H1 (cell line): ENCODE results near the gene ITGA6. TPM values are rescaled to one million over a fixed set of nuclear protein-coding genes. Genes with fewer than 3 reads are reported as not detected.

Experiments used
- CTCF ChIA-PET: fragments of 300-600 bp; sonication (Branson Sonifier 250); formaldehyde crosslinking; loops from one replicate; lab custom pipeline; 2021; ENCODE audit not compliant: partially characterized antibody; lab: Charles Lee
- POLR2A ChIA-PET: fragments of 300-600 bp; sonication (Branson Sonifier 250); formaldehyde crosslinking; loops from one replicate; lab custom pipeline; 2021; ENCODE audit warnings: inconsistent platforms; ENCODE audit not compliant: partially characterized antibody; lab: Charles Lee
- DNase-seq, 2 experiments: peaks; one replicate each; pipeline versions ENCODE4 v3.0.0 to v3.0.0-alpha.2; 2010 to 2022; ENCODE audit warnings: low spot score in 2 of 2, low read depth in 1 of 2, mixed read lengths in 1 of 2
- FAIRE-seq: peaks from 2 replicates; lab custom pipeline; 2011; peaks lifted over from hg19 to GRCh38; lab: Jason Lieb, UNC
- H2AFZ ChIP-seq: 2 replicates; pipeline ENCODE4 v1.8.1; 2012; ENCODE audit warnings: low read length, inconsistent platforms
- H2AK5ac ChIP-seq: 2 replicates; pipeline ENCODE4 v1.6.1; 2013; ENCODE audit warnings: low read depth, low read length
- H2BK120ac ChIP-seq: replicated peaks from 2 replicates; pipeline ENCODE3; 2013; ENCODE audit warnings: low read depth, low read length, inconsistent platforms
- H2BK12ac ChIP-seq: 2 replicates; pipeline ENCODE4 v1.6.1; 2013; ENCODE audit warnings: low read depth, low read length
- H2BK15ac ChIP-seq: 2 replicates; pipeline ENCODE4 v1.6.1; 2013; ENCODE audit warnings: low read length
- H2BK20ac ChIP-seq: 2 replicates; pipeline ENCODE4 v1.6.1; 2013; ENCODE audit warnings: low read length
- H2BK5ac ChIP-seq: 2 replicates; pipeline ENCODE4 v1.6.1; 2013; ENCODE audit warnings: low read depth, low read length
- H3K14ac ChIP-seq: 2 replicates; pipeline ENCODE4 v1.6.1; 2013; ENCODE audit warnings: inconsistent platforms; ENCODE audit not compliant: insufficient read length
- H3K18ac ChIP-seq: 2 replicates; pipeline ENCODE4 v1.6.1; 2013; ENCODE audit warnings: low read length; ENCODE audit errors: extremely low read depth
- H3K23ac ChIP-seq: 2 replicates; pipeline ENCODE4 v1.6.1; 2013; ENCODE audit warnings: inconsistent platforms; ENCODE audit not compliant: insufficient read length
- H3K23me2 ChIP-seq: 2 replicates; pipeline ENCODE4 v1.6.1; 2013; ENCODE audit warnings: low read depth, low read length
- H3K27ac ChIP-seq: 2 replicates; pipeline ENCODE4 v1.6.1; 2011; ENCODE audit warnings: low read depth, low read length, inconsistent platforms
- H3K27me3 ChIP-seq, 4 experiments: replicated peaks in 1 of 4; 1 replicate in 1 of 4; 2 replicates in 3 of 4; pipeline versions ENCODE4 v1.6.1 to v1.8.1; 2011 to 2013; ENCODE audit warnings: low read length in 3 of 4, mild to moderate bottlenecking in 3 of 4, inconsistent platforms in 2 of 4, mixed read lengths in 2 of 4, moderate library complexity in 1 of 4; ENCODE audit not compliant: control insufficient read depth in 3 of 4, insufficient read depth in 3 of 4; ENCODE audit errors: extremely low read depth in 1 of 4
- H3K36me3 ChIP-seq, 4 experiments: 2 replicates each; pipeline versions ENCODE4 v1.6.1 to v1.8.1; 2011 to 2013; ENCODE audit warnings: mild to moderate bottlenecking in 4 of 4, low read length in 3 of 4, moderate library complexity in 2 of 4, control low read depth in 1 of 4, inconsistent platforms in 1 of 4; ENCODE audit not compliant: insufficient read depth in 4 of 4, control insufficient read depth in 2 of 4
- H3K4ac ChIP-seq: replicated peaks from 2 replicates; pipeline ENCODE3; 2013; ENCODE audit warnings: low read length, low read depth, mixed read lengths, inconsistent platforms; ENCODE audit not compliant: insufficient read length
- H3K4me1 ChIP-seq, 4 experiments: replicated peaks in 1 of 4; 1 replicate in 1 of 4; 2 replicates in 3 of 4; pipeline versions ENCODE4 v1.6.1 to v1.8.1; 2011 to 2013; ENCODE audit warnings: low read length in 3 of 4, inconsistent platforms in 2 of 4, mixed read lengths in 1 of 4; ENCODE audit not compliant: insufficient read depth in 4 of 4, control insufficient read depth in 3 of 4
- H3K4me2 ChIP-seq, 2 experiments: 2 replicates each; pipeline versions ENCODE4 v1.6.1 to v1.8.1; 2011 to 2013; ENCODE audit warnings: low read depth in 2 of 2, low read length in 2 of 2, control low read depth in 1 of 2, inconsistent platforms in 1 of 2, mild to moderate bottlenecking in 1 of 2; ENCODE audit not compliant: insufficient read depth in 1 of 2
- H3K4me3 ChIP-seq, 4 experiments: fragments of 200-600, 300-600 bp in 1 of 4; sonication (generic), shearing (Covaris generic), sonication (Bioruptor Twin) in 1 of 4; 2 replicates each; pipeline versions ENCODE4 v1.5.1 to v1.8.1; 2011 to 2016; ENCODE audit warnings: low read length in 4 of 4, low read depth in 3 of 4, control low read depth in 2 of 4, inconsistent platforms in 2 of 4, mild to moderate bottlenecking in 2 of 4, mixed read lengths in 1 of 4, moderate library complexity in 1 of 4; ENCODE audit not compliant: insufficient read depth in 2 of 4; ENCODE audit errors: extremely low read depth in 1 of 4
- H3K56ac ChIP-seq: replicated peaks from 2 replicates; pipeline ENCODE3; 2013; ENCODE audit warnings: low read depth, mild to moderate bottlenecking, mixed read lengths, low read length, inconsistent platforms; ENCODE audit not compliant: insufficient read length
- H3K79me1 ChIP-seq: 2 replicates; pipeline ENCODE4 v1.6.1; 2013; ENCODE audit warnings: low read depth, low read length, control low read depth
- H3K79me2 ChIP-seq, 2 experiments: 2 replicates each; pipeline versions ENCODE4 v1.6.1 to v1.8.1; 2012 to 2013; ENCODE audit warnings: low read length in 2 of 2, mild to moderate bottlenecking in 2 of 2, inconsistent platforms in 1 of 2; ENCODE audit not compliant: insufficient read depth in 2 of 2, control insufficient read depth in 1 of 2
- H3K9ac ChIP-seq, 4 experiments: replicated peaks in 1 of 4; 1 replicate in 1 of 4; 2 replicates in 3 of 4; pipeline versions ENCODE4 v1.6.1 to v1.8.1; 2011 to 2013; ENCODE audit warnings: low read depth in 3 of 4, low read length in 3 of 4, control low read depth in 2 of 4, mild to moderate bottlenecking in 2 of 4, moderate library complexity in 2 of 4, inconsistent platforms in 1 of 4; ENCODE audit errors: extremely low read depth in 1 of 4
- H3K9me3 ChIP-seq, 2 experiments: 2 replicates each; pipeline versions ENCODE4 v1.6.1 to v1.8.1; 2012 to 2013; ENCODE audit warnings: mild to moderate bottlenecking in 2 of 2, moderate library complexity in 2 of 2, control low read depth in 1 of 2, inconsistent platforms in 1 of 2, low read depth in 1 of 2, low read length in 1 of 2, mixed read lengths in 1 of 2; ENCODE audit not compliant: insufficient read depth in 2 of 2
- H4K20me1 ChIP-seq, 2 experiments: replicated peaks in 1 of 2; 2 replicates each; pipeline versions ENCODE3 to v1.8.1; 2011 to 2013; ENCODE audit warnings: inconsistent platforms in 2 of 2, low read length in 2 of 2, mild to moderate bottlenecking in 1 of 2; ENCODE audit not compliant: insufficient read depth in 2 of 2, control insufficient read depth in 1 of 2
- H4K5ac ChIP-seq: 2 replicates; pipeline ENCODE4 v1.6.1; 2013; ENCODE audit warnings: low read length, low read depth, mixed read lengths, inconsistent platforms; ENCODE audit not compliant: insufficient read length
- H4K8ac ChIP-seq: 2 replicates; pipeline ENCODE4 v1.8.0; 2013; ENCODE audit warnings: mild to moderate bottlenecking, moderate library complexity, low read length, inconsistent platforms; ENCODE audit not compliant: insufficient read depth; ENCODE audit errors: extremely low read depth
- H4K91ac ChIP-seq: replicated peaks from 2 replicates; pipeline ENCODE3; 2013; ENCODE audit warnings: low read length, mixed read lengths, inconsistent platforms; ENCODE audit not compliant: insufficient read length
- CTCF ChIP-seq, 3 experiments: IDR thresholded peaks; 1 replicate in 2 of 3; 2 replicates in 1 of 3; pipeline versions ENCODE4 v1.5.1 to v1.6.1; 2011; ENCODE audit warnings: low read length in 3 of 3, mild to moderate bottlenecking in 3 of 3, inconsistent platforms in 2 of 3, low read depth in 1 of 3, moderate library complexity in 1 of 3; ENCODE audit not compliant: insufficient read depth in 1 of 3; ENCODE audit errors: control extremely low read depth in 1 of 3
- EZH2 ChIP-seq: fragments of 200-600 bp; sonication (generic); IDR thresholded peaks from 2 replicates; pipeline ENCODE4 v1.7.1; 2012; ENCODE audit warnings: low read depth, mild to moderate bottlenecking, moderate library complexity, low read length, inconsistent platforms; ENCODE audit not compliant: severe bottlenecking
- KDM1A ChIP-seq: fragments of 200-600, 300-600 bp; sonication (generic); IDR thresholded peaks from 2 replicates; pipeline ENCODE4 v1.7.1; 2016; ENCODE audit warnings: mild to moderate bottlenecking, low read length, borderline replicate concordance
- NRF1 ChIP-seq: IDR thresholded peaks from 2 replicates; pipeline ENCODE4 v1.6.1; 2011; ENCODE audit warnings: mild to moderate bottlenecking, low read depth, low read length, improper control_type of control experiment
- POLR2AphosphoS5 ChIP-seq: IDR thresholded peaks from 2 replicates; pipeline ENCODE4 v1.6.1; 2011; ENCODE audit warnings: low read depth, low read length
- RAD21 ChIP-seq, 2 experiments: IDR thresholded peaks in 1 of 2; conservative IDR thresholded peaks in 1 of 2; 2 replicates each; pipeline ENCODE4 v1.6.1; 2011; ENCODE audit warnings: low read depth in 2 of 2, low read length in 2 of 2, improper control_type of control experiment in 1 of 2, inconsistent platforms in 1 of 2, mild to moderate bottlenecking in 1 of 2, moderate library complexity in 1 of 2
- SUZ12 ChIP-seq: fragments of 200-600 bp; sonication (generic); IDR thresholded peaks from 2 replicates; pipeline ENCODE4 v1.6.1; 2012; ENCODE audit warnings: mild to moderate bottlenecking, inconsistent platforms, low read length, moderate library complexity, mixed read lengths
- TEAD4 ChIP-seq: IDR thresholded peaks from 2 replicates; pipeline ENCODE4 v1.6.1; 2012; ENCODE audit warnings: low read depth, low read length, inconsistent platforms, mixed read lengths
- WGBS, 2 experiments: shearing (Covaris generic) in 1 of 2; methylation state at CpG; one replicate each; pipeline versions ENCODE4 v1.1.6 to v1.1.7; 2013 to 2015; ENCODE audit warnings: low lambda C conversion rate in 2 of 2, mixed read lengths in 2 of 2, inconsistent platforms in 1 of 2, low coverage in 1 of 2, missing lambda C conversion rate in 1 of 2; ENCODE audit not compliant: insufficient replicate concordance in 2 of 2, insufficient coverage in 1 of 2, insufficient read length in 1 of 2; ENCODE audit errors: extremely low coverage in 1 of 2, missing lambda C conversion rate in 1 of 2; 5-methylcytosine and 5-hydroxymethylcytosine counted together
- polyA plus RNA-seq, 7 experiments: library from polyadenylated mRNA; depleted of rRNA in 3 of 7; stranded (reverse) in 5 of 7; unstranded in 2 of 7; fragments of >200 nt in 5 of 7; fragments of 200-250 nt in 2 of 7; gene quantifications; 1 replicate in 5 of 7; 2 replicates in 1 of 7; 4 replicates in 1 of 7; pipeline versions ENCODE4 v1.2.1 to v1.2.3, GENCODE V29; 2011 to 2013; ENCODE audit warnings: missing spikeins in 2 of 7, mixed read lengths in 2 of 7
- total RNA-seq: library from RNA; stranded (reverse); fragmentation: NEBNext Ultra II Directional; extraction: Animal tissue kit (Norgen Biotek cat#: 25700); gene quantifications from 2 replicates; pipeline ENCODE4 v1.2.1, GENCODE V29; 2021

Gene ITGA6
- total and polyA plus RNA-seq, 2 of the 8 experiments (the other 6 are each of a cell fraction or from before 2014, with no cell fraction given), result 26.9 to 118 TPM

GRCh38 chr2:172456002-172456401 is 28.6 kb downstream of the ITGA6 start:
- no peak for DNase-seq
- peak overlapping the region; percentile 81 for H3K18ac ChIP-seq
- peaks cover 11 to 42% (median 29%) of the 10 kb centered on the region in 4 experiments; a peak in 6 of 7 replicates for H3K4me1 ChIP-seq
- no peak overlapping the region for H4K5ac ChIP-seq
- peak overlapping the region; percentile 75; the same call in 1 of the 2 replicates for H2BK15ac ChIP-seq
- H2BK20ac ChIP-seq, result peak overlapping the region; percentile 69; the same call in 1 of the 2 replicates
- H3K9me3 ChIP-seq, result no peaks in the 10 kb centered on the region
- no peak overlapping the region for H3K56ac ChIP-seq
- WGBS, 2 experiments, result 60% methylated on average over 4 of the region's 4 CpGs; no CpG with 5 or more reads in 1 of the 2 experiments
- H3K27me3 ChIP-seq, result no peaks in the 10 kb centered on the region
- H3K23me2 ChIP-seq, result no peaks in the 10 kb centered on the region; the same call in 1 of the 2 replicates
- peaks cover 4% of the 10 kb centered on the region for H3K79me1 ChIP-seq
- ChIA-PET POLR2A (interaction anchor here (1.2 to 1.5 kb wide), 5 partner anchors 10 to 28 kb away, joined by 3 to 5 read pairs (median 4); partner anchors contain the start of gene ITGA6), CTCF (interaction anchor here (0.8 to 36.1 kb wide), 12 partner anchors 2 to 342 kb away, joined by 3 to 634 read pairs (median 4); partner anchors contain the start of gene ITGA6)
- peak overlapping the region; percentile 82 for H2BK5ac ChIP-seq
- H3K4me3 ChIP-seq, result no peak overlapping the region
- H3K14ac ChIP-seq, result no peak overlapping the region
- no peak overlapping the region for H3K4ac ChIP-seq
- no peak overlapping the region for H4K8ac ChIP-seq
- H3K36me3 ChIP-seq, result no peaks in the 10 kb centered on the region
- H2BK12ac ChIP-seq, result 0 out of 2 replicates have a peak overlapping the region, but pooled peaks have one; percentile 81
- no peak overlapping the region for H2AFZ ChIP-seq
- peaks cover 0 to 89% of the 10 kb centered on the region in 2 experiments; a peak in 2 of 4 replicates for H3K79me2 ChIP-seq
- H3K4me2 ChIP-seq, result no peak overlapping the region
- no peak overlapping the region for H3K23ac ChIP-seq
- no peak overlapping the region; a peak in 1 of 7 replicates for H3K9ac ChIP-seq
- TF ChIP-seq TEAD4 (no peak), SUZ12 (no peak), RAD21 (IDR thresholded peaks at IDR 0.05 in 1 of 2, conservative IDR thresholded peaks at IDR 0.05 in 1 of 2; ENCODE audit: low read depth in 2 of 2, low read length in 2 of 2) (peak; percentile 28 to 53), CTCF (IDR thresholded peaks at IDR 0.05; ENCODE audit: control extremely low read depth in 1 of 3, insufficient read depth in 1 of 3, low read depth in 1 of 3, low read length in 3 of 3) (peak in 1 of 3 experiments; percentile 24; a peak in 1 of 4 replicates), NRF1 (no peak), EZH2 (no peak), KDM1A (no peak), POLR2AphosphoS5 (0 out of 2 replicates have a peak, but pooled peaks have one; percentile 15)
- peak overlapping the region; percentile 63 for H4K91ac ChIP-seq
- peaks cover 0 to 6% of the 10 kb centered on the region in 2 experiments for H4K20me1 ChIP-seq
- peak overlapping the region; percentile 77; the same call in 1 of the 2 replicates for H2AK5ac ChIP-seq
- no peak for FAIRE-seq
- H2BK120ac ChIP-seq, result peak overlapping the region; percentile 13
- no peak overlapping the region for H3K27ac ChIP-seq
